ENCODE measurements around the gene TSPAN14.

Gene TSPAN14

DNA sequence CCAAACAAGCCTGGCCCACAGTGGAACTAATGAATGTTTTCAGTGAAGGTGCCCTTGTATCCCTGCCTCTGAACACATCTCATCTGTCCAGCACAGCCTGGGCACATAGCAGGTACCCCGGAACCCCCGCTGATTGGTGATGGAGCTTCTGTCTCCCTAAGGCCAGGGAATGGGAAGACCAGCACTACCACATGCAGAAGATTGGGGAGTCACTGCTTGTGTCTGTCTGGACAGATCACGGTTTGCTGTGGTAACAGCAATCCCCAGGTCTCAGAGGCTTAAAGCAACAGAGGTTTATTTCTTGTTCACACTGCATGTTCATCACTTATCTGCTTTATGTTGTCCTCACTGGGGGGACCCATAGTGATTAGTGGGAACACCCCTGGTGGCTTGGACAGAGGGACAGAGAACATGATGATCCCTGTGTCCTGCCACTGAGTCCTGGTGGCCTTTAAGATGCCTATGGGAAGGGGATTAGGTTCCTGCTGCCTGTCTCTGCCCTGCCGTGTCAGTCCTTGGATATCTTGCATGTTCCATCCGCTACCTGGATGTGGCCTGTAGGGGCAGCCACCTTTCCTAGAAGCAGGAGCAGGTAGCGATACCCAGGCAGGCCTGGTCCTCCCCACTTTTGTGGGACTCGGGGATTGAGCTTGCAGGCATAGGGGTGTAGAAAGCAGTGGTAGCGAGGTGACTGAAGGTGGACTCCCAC, 3.6 kb downstream of the TSPAN14 start:
- DNase-seq = no peak

DNA sequence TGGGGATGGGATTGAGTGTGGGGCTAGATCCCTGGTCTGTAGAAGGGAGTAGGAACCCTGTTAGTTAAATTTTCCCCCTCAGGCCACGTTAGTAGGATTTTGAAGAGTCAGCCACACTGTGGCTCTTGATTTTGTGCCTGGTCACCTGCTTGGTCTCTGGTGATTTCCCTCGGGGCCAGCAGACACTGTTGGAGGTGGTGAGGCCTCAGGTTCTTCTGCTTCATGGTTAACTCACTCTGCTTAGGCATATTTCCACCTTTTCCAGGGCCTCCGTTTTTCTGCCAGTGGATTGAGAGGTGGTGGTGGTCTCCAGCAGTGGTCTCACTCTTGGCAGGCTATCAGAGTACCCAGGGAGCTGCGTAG, 4.1 kb downstream of the TSPAN14 start:
- no peak for DNase-seq

DNA sequence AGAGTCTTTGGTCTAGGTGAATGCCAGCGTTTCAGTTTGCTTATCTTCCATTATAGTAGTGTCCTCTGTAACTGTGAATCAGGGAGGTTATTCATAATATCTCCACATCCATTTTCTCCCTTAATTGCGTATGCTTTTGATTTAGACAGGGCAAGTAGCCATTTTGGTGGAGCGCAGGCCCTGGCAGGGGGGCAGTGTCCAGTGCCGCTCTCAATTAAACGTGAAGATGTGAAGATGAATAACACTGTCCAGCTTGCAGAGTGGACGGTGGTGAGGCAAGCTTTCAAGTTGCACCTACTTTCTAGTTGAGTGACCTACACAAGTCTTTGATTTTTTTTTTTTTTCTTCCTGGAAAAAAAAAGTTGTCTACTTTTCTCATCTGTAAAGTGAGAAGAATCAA, 4.5 kb downstream of the TSPAN14 start:
- DNase-seq = no peak

GRCh38 chr10:80459047-80459865, 5.1 kb downstream of the TSPAN14 start:
- DNase-seq = peak; percentile 74 to 76 (median 76)

- DNase-seq = peak in 2 of 3 donors; percentile 43 to 44
Measured at GRCh38 chr10:80460399-80461207, 6.5 kb downstream of the TSPAN14 start.

DNA sequence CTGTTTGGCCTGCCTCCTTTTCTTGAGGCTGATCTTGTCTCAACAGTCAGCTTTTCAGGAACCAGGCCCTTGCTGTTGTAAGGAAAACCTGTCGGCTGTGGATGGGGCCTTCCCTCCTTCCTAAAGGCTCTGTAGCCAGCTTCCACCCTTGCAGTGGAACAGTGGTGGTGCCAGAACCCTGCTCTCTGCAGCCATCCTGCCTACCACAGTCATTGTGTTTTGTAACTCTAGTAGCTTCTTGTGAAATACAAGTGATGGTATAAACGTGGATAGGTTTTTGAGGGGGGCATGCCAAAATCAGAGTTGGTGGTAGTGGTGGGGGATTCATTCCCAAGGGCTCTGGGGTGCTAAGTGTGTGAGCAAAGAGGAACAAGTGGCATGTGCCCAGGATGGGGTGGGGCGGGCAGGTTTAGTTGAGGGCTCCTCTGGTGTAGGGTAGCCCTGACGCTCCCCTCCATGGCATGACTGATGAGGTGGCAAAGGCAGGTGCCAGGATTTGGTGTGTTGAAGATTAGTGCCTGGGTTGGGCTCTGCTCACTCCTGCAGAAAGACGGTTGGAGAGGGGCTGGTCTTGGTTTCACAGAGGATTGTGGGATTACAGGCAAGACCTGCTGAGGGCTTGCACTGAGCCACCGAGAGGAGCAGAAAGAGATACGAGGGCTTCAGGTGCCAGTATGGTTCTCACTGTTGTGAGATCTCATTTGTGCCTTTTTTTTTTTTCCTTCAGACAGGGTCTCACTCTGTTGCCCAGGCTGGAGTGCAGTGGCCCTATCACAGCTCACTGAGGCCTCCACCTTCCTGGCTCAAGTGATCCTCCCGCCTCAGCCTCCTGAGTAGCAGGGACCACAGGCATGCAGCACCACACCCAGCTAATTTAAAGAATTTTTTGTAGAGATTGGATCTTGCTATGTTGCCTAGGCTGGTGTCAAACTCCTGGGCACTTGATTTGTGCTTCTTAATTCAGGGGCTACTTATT, 7.4 kb downstream of the TSPAN14 start:
- DNase-seq = no peak

- no peak for DNase-seq
Measured at GRCh38 chr10:80462299-80462980, 8.3 kb downstream of the TSPAN14 start.

GRCh38 chr10:80462981-80463741, 9.1 kb downstream of the TSPAN14 start:
- peak in 2 of 3 donors; percentile 65 to 79 for DNase-seq

DNA sequence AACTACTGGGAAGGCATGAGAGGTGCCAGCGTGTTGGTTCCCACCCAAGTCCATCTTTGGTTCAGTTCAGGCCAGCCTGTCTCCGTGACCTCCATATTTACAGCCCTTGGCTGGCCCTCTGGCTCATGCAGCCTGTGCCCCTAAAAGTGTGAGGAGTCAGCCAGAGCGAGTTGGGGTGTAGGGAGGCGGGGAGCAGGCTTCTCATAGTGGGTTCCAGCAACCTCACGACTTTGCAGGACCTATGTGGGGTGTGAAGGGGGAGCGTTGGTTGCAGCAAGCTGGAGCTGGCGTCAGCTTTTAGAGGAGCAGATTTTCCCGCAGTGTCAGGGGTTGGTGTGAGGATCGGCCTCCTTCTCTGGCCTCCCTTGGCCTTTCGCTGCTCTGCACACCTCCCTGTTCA, 9.8 kb downstream of the TSPAN14 start:
- DNase-seq = no peak

- no peak for DNase-seq
Measured at GRCh38 chr10:80464557-80465450, 10.7 kb downstream of the TSPAN14 start.

- DNase-seq = no peak
Measured at GRCh38 chr10:80465451-80465835, 11.3 kb downstream of the TSPAN14 start.

DNA sequence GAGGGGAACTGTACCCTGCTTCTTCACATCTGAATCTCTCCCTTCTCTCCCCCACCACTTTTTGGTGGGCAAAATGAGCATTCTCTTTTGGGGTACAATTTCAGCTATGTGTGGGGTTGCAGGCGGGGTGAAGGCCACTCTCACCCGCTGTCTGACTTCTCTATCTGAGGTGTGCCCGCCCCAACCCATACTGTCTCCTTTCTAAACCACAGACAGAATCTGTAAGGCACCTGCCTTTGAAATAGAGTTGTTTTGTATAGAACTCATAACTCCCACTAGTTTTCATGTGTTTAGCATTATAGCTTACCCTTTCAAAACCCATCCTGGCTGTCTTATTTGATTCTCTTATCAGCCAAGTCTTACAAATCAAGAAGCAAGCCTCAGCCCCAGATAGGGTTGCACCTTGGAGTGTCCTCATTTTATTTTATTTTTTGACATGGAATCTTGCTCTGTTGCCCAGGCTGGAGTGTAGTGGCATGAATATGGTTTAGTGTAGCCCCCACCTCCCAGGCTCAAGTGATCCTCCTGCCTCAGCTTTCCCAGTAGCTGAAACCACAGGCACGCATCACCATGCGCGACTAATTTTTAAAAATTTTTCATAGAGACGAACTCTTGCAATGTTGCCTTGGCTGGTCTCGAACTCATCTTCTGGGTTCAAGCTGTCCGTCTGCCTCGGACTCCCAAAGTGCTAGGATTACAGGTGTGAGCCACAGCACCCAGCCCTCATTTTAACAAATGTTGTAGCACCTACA, 11.9 kb downstream of the TSPAN14 start:
- no peak for DNase-seq

- no peak for DNase-seq
Measured at GRCh38 chr10:80466724-80467326, 12.7 kb downstream of the TSPAN14 start.

DNA sequence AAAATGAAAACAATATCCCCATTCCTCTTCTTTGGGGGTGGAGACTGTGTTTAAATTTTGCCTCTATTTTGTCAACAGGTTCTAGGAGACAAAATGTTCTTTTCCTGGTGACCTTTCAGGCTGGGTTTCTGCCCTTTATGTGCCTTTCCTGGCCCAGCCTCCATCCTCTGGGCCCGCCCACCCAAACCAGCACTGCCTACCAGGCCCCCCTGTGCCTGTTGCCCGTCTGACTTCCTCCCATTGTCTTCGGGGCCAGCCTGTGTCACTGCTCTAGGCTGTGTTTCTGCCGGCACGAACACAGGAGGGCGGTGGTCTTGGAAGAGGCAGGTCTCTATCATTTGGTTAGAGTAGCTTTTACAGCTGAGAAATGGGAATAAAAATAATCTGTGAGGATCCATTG, 13.9 kb downstream of the TSPAN14 start:
- peak in 2 of 3 donors; percentile 54 to 69 for DNase-seq

DNA sequence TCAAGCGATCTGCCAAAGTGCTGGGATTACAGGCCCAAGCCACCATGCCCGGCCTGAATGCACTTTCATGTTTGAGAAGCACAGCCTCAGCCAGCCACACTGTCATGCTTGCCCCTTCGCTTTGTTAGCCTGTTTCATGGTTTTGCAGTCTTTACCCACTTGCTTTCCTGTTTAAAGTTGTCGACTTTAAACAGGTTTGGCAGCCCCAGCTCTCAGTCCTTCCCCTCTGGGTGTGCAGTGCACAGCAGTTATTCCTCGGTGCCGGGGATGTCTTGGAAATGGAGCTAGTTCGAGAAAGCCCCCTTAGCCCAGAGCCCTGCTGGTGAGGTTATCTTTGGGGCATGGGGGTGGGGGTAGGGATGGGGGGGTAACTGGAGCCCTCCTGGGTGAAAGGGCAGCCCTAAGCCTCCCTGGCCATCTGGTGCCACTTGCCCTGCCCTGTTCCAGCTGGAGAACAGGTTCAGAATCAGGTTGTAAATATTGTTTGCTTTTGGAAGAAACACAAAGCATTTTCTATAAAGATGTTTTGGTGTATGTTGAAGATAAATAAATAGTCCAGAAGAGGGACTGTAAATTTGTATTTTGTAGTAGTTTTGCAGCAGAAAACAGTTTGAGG, 14.8 kb downstream of the TSPAN14 start:
- DNase-seq = no peak

DNA sequence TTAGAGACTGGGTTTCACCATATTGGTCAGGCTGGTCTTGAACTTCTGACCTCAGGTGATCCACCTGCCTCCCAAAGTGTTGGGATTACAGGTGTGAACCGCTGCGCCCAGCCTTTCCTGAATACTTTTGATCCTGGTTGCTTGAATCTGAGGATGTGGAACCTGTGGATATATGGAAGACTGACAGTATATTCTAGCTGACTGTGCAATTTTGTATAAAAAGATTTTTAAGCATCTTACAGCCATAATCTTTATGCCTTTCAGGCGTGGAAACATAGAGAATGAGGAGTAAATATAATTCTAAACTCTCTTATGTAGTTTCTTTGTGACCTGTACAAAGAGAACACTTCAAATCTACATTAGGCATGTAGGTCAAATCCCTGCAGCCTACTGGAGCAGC, 16.2 kb downstream of the TSPAN14 start:
- no peak for DNase-seq

DNA sequence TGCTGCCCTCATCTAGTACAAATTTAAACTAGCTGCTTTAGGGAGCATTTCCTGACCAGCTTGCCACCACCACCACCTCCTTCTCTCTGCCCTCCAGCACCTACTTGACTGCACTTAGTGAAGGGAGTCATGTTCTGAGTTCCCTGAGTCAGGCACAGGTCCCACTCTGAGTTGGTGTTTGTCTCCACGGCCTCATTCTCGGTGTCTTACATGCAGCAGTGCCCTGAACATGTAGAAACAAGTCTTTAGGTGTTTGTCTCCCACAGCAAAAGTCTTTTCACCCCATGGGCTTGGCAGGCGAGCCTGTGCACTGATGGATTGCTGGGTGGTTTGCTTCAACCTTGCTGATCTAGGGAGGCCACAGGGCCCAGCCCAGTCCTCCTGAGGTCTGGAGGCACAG, 16.9 kb downstream of the TSPAN14 start:
- DNase-seq = no peak

DNA sequence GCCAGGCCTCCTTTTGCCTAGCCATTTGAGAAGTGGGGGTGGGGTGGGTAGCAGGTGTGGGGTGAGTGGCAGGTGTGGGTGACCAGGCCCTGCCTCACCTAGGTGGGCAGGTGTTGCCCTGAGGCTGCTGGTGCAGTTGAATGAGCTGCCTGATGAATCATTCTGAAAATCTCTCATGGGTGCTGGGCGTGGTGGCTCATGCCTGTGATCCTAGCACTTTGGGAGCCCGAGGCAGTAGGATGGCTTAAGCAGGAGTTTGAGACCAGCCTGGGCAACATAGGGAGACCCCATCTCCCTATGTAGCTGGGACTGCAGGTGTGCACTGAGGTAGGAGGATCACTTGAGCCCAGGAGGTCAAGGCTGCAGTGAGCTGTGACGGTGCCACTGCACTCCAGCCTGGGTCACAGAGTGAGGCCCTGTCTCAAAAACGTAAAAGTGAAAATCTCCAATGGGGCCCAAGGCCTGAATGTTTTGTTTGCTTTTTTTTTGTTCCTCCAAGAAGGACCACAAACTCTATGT, 17.7 kb downstream of the TSPAN14 start:
- DNase-seq = no peak

All from suppressor macrophage treated with lipopolysaccharide for 1 hour (primary cell).